ENCODE results near the gene CTNND1.

GRCh38 chr11:57781529-57781943 lies 19.9 kb downstream of the CTNND1 start:
- no peak for TF ChIP-seq CTCF (IDR thresholded peaks at IDR 0.05)
- peak; percentile 45 for TF ChIP-seq POLR2A (IDR thresholded peaks at IDR 0.05)

Measured in transverse colon (tissue), 3 donors.